HG03442 (cell line): ENCODE measurements around the gene PANK4.

Experiments used
- ATAC-seq: cut with Tn5 transposase; IDR thresholded peaks from one replicate; pipeline ENCODE4 v1.9.1; 2021; ENCODE audit warnings: mild to moderate bottlenecking, moderate library complexity; ENCODE audit not compliant: unreplicated experiment

The PANK4 gene

DNA sequence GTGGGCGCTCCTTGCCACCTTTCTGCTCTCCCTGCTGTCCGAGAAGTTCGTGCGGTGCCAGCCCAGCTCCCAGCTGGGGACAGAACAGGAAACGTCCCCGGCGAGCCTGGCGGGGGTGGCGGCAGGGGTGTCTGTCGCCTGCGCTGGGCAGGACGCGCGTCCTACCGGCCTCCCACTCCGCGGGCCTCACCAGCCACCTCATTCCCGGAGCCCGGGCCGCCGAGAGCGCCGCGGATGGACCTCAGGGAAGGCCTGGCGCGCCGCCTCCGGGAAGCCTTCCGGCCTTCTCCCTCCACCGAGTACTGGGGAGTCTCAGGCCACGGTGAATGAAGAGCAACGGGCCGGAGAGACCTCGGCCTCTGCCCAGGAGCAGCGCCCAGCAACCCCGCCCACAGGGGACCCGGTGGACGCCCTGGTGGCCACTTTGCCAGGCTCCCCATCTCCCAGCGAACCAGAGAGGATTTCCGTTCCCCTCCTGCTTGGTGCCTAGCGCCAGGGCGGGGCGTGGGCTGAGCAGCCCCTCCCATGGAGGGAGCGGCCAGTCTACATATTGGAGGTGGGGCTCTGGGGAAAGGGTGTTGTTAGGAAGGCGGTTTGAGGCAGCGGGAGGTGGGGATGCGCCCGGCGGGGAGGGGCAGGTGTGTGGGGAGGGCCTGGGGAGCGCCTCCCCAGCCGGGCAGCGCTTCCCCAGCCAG is 20.3 kb upstream of the PANK4 start:
- peak; percentile 25 for ATAC-seq

DNA sequence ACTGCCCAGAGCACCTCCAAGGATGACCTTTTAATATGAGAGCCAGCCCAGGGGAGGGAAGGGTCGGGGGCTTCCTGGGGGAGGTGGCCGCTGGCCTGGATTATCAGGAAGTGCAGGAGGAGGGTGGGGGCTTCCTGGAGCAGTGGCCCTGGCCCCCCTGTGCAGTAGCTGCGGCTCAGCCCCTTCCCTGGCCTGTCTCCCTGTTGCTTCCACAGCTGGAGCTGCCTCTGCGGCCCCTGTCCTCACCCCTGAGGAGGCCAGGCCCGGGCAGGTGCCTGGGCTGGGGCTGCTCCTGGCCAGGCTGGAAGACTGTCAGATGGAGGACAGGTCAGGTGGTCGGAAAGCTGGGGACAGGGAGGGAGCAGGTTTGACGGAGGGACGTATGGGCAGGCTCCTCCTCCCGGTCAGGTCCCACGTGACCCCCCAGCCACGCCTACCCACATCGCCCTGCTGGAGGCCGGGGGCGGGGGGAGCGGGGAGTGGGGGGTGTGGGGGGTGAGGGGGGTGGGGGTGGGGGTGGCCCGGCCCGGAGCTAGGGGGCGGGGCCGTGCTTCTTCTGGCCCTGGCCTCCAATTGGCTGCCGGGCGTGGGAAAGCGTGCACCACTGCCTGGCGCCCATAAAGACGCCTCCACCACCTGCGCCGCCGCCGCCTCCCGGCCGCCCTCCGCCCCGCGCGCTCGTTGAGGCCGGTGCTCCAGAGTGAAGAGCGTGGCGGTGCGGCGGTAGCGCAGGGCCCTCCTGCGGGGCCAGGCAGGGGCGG is 19.5 kb upstream of the PANK4 start:
- peak; percentile 30 for ATAC-seq

DNA sequence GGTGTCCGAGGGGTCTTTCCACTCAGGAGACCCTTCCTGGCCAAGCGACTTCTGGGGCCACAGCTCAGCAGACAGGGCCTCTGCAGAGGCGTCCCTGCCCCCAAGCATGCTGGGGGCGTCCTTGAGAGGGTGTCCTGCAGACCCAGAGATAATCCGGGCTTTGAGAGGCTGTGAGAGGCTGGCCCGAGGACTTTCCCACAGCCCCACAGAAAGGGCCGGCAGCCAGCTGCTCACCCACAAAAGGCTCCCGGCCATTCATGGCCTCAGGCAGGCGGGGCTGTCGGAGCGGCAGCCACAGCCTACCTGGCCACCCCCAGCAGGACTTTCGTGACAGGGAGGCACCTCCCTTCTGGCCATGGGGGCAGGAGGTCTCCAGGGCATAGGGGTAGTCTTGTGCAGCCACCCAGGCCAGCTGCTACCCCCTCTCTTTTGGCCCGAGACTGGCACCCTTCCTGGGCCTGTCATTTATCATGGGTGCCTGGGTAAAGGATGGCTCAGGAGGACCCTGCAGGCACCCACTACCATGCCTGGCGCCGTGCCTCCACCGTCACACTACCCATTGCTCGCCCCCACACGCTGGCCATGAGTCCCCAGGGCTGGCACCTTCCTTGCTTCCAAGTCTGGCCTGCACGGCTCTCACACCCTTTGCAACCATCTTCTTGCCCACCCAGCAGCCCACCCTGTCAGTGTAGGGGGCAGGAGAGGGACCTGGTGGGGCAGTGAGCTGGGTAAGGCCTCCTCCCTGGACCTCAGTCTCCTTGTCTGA is 18.7 kb upstream of the PANK4 start:
- ATAC-seq, result no peak

GRCh38 chr1:2544093-2544874 is 17.9 kb upstream of the PANK4 start:
- no peak for ATAC-seq

- ATAC-seq, result no peak
These were observed 17.2 kb upstream of the PANK4 start for GRCh38 chr1:2543543-2544092.

- no peak for ATAC-seq
These were observed 16.0 kb upstream of the PANK4 start for GRCh38 chr1:2542246-2542915.

- no peak for ATAC-seq
These were observed 15.3 kb upstream of the PANK4 start for GRCh38 chr1:2541619-2542245.

DNA sequence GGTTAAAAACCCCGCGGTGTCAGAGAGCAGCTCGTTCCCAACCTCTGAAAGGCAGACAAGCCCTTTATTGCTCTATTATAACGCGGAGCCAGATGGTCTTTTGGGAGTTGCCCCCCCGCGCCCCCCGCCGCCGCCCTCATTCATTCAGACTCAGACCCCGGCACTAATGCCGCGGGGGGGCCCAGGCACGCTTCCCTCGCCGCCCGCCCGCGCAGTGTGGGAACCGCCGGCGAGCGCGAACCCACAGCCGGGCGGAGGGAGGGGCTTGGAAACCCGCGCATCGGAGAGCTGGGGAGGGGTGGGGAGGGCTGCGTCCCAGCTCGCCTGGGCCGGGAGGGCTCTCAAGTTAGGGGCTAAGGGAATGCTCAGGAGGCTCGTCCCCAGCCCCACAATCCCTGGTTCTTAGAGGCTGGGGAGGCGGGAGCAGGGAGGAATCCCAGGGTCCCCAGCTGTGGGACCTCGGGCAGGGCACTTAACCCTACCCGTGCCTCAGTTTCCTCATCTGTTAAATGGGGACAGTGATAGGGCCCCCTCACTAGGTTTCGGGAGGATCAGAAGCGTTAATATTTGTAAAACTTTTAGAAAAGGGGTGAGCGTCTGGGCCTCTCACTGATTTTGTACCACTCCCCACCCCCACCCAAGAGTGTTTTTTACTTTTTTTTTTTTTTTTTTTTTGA is 14.6 kb upstream of the PANK4 start:
- ATAC-seq, result no peak

DNA sequence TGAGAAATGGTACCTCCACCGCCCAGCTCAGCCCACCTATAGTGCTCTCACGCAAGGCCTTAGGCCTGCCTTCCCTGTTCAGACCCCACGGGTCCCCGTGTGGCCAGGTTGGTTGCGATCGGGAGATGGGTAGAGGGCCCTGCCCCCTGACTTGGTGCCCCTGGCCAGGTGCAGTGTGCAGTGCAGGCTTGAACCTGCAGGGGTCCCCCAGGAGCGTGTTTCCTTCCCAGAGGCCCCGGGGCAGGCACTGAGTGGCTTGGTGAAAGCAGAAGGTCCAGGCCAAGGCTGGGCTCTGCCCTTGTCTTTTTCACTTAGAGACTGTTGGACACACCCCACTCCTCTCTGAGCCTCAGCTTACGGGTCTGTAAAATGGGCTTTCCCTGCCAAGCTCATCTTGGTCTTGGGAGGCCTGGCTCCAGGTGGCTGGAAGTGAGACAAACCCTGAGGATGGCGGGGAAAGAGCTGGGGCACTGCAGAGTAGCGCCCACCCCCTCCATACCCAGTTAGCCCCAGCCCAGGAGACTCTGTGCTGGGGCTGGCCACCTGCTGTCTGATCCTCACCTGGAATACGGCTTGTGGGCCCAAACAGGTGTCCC is 13.0 kb upstream of the PANK4 start:
- ATAC-seq, result no peak

DNA sequence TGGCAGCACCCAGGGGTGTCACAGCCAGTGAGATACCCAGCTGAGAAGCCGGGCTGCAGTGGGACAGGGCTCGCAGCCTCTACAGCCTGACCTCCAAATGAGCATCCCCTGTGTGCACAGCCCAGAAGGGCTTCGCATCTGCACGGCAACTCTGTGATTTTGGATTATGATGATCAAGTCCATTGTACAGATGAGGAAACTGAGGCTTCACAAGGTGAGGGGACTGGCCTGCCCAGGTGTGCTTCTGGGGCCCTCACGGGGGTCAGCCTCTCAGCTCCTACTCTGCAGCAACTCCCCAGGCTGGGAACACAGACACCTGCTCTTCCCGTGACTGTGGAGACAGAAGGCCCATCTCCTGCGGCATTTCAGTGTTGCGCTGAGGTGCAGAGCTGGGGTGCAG is 12.5 kb upstream of the PANK4 start:
- no peak for ATAC-seq

DNA sequence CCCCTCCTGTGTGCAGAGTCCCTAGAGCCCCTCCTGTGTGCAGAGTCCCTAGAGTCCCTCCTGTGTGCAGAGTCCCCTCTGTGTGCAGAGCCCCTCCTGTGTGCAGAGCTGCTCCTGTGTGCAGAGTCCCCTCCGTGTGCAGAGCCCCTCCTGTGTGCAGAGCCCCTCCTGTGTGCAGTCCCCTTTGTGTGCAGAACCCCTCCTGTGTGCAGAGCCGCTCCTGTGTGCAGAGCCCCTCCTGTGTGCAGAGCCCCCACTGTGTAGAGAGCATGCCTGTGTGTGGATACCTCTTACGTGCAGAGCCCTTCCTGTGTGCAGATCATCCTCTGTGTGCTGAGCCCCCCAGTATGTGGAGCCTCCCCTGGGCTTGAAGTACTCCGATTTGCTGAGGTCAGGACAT is 12.0 kb upstream of the PANK4 start:
- ATAC-seq, result no peak

- no peak for ATAC-seq
These were observed 11.4 kb upstream of the PANK4 start for GRCh38 chr1:2537784-2538115.

DNA sequence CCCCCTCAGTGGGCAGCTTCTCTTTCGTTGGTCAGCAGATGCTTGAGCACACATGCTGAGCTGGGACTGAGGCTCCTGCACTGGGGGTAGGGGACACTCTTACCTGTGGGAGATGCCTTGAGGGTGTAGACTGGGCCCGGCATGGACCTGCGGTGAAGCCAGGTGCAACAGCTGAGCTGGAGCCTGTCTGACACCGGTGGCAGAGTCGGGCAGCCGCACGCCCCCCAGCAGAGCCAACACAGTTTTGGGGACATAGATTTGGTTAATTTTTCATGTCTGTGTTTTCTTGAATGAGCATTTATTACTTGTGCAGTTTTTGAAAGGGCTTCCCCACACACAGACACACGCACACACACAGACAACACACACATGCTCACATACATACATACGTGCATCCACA is 9.6 kb upstream of the PANK4 start:
- no peak for ATAC-seq

GRCh38 chr1:2535455-2535854 is 9.1 kb upstream of the PANK4 start:
- no peak for ATAC-seq

GRCh38 chr1:2534687-2535441 is 8.5 kb upstream of the PANK4 start:
- ATAC-seq, result no peak

DNA sequence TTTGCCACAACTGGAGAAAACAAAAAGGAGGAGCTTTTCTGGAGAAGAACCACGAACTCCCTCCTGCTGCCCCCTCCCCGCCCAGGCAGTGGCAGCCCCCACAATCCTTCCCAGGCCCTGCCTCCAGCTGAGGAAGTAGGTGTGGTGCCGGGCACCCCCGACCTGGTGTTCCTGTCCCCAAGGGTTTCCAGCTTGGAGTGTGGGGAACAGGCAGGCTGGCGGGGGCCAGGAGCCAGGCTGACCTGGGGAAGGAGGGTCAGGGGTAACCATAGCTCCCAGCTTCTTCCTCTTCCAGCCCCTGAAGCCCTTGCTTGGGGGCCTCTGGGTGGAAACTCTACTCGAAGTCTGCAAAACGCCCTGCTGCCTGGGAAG is 7.9 kb upstream of the PANK4 start:
- no peak for ATAC-seq

DNA sequence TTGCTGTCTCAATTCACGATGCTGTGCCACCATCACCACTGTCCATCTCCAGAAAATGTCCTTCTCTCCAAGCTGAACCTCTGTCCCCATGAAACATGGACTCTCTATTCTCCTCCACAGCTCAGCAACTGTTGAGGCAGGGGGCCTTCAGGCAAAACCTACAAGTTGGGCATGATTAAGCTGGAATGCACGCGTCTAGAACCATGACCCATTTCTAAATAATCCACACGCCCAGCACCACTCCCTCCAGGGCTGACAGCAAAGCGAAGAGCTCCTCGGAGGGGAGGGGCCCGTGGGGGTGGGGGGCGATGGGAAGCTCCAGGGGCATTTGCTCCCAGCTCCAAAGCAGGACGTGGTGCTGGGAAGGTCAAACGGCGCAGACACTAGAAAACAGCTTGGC is 7.0 kb upstream of the PANK4 start:
- ATAC-seq, result no peak

- ATAC-seq, result no peak
These were observed 6.2 kb upstream of the PANK4 start for GRCh38 chr1:2532485-2533160.
